Vagina (tissue), 2 donors: Measurements from ENCODE around the gene ZNF80.

Experiments
- CTCF ChIP-seq, 3 experiments: fragments of 450-650 bp in 2 of 3; fragments of 200-600 bp in 1 of 3; sonication (generic) in 1 of 3; IDR thresholded peaks; one replicate each; pipeline ENCODE4 v1.5.1; 2017 to 2019; ENCODE audit warnings: antibody characterized with exemption in 3 of 3, mild to moderate bottlenecking in 2 of 3, moderate library complexity in 2 of 3
- POLR2A ChIP-seq, 2 donors: fragments of 450-650 bp; IDR thresholded peaks; one replicate each; pipeline ENCODE4 v1.6.1; 2017; ENCODE audit warnings: antibody characterized with exemption in 2 of 2, mild to moderate bottlenecking in 2 of 2, moderate library complexity in 2 of 2
- POLR2AphosphoS5 ChIP-seq, 2 donors: sonication (generic); formaldehyde crosslinking; IDR thresholded peaks; one replicate each; pipeline ENCODE4 v1.9.0; 2017; ENCODE audit warnings: antibody characterized with exemption in 2 of 2, mild to moderate bottlenecking in 2 of 2, low read depth in 1 of 2; ENCODE audit not compliant: insufficient read depth in 1 of 2

GRCh38 chr3:114194750-114195149 lies 42.6 kb downstream of the ZNF80 start:
- TF ChIP-seq POLR2A (IDR thresholded peaks at IDR 0.05) (no peak), CTCF (IDR thresholded peaks at IDR 0.05) (no peak), POLR2AphosphoS5 (IDR thresholded peaks at IDR 0.05; ENCODE audit: insufficient read depth in 1 of 2, low read depth in 1 of 2) (no peak)
